GM12891 (cell line): ENCODE data around the gene TEX51.

ENCODE experiments used
- DNase-seq: peaks from one replicate; pipeline ENCODE4 v3.0.0; 2011; ENCODE audit warnings: low spot score; ENCODE audit not compliant: insufficient read length
- FAIRE-seq: peaks from 2 replicates; lab custom pipeline; 2011; peaks lifted over from hg19 to GRCh38; lab: Jason Lieb, UNC
- PAX5 ChIP-seq: IDR thresholded peaks from 2 replicates; pipeline ENCODE4 v1.6.1; 2011; ENCODE audit warnings: low read length, moderate library complexity, mild to moderate bottlenecking; ENCODE audit not compliant: insufficient read depth, severe bottlenecking
- POLR2A ChIP-seq: IDR thresholded peaks from 2 replicates; pipeline ENCODE4 v1.6.1; 2011; ENCODE audit warnings: low read depth, low read length, control low read depth
- POLR2AphosphoS5 ChIP-seq: IDR thresholded peaks from 2 replicates; pipeline ENCODE4 v1.6.1; 2011; ENCODE audit warnings: low read depth, low read length, control low read depth
- POU2F2 ChIP-seq: IDR thresholded peaks from 2 replicates; pipeline ENCODE4 v1.6.1; 2011; ENCODE audit warnings: low read depth, mild to moderate bottlenecking, control low read depth, low read length, moderate library complexity
- SPI1 ChIP-seq: IDR thresholded peaks from 2 replicates; pipeline ENCODE4 v1.6.1; 2011; ENCODE audit warnings: low read depth, low read length, control low read depth
- TAF1 ChIP-seq: IDR thresholded peaks from 2 replicates; pipeline ENCODE4 v1.6.1; 2011; ENCODE audit warnings: low read depth, low read length, control low read depth

The TEX51 gene

GRCh38 chr2:126883666-126884040 lies 15.0 kb upstream of the TEX51 start:
- FAIRE-seq (no peak), DNase-seq (no peak)
- TF ChIP-seq POU2F2 (no peak), PAX5 (no peak), TAF1 (no peak), SPI1 (no peak), POLR2AphosphoS5 (no peak), POLR2A (no peak)

DNA sequence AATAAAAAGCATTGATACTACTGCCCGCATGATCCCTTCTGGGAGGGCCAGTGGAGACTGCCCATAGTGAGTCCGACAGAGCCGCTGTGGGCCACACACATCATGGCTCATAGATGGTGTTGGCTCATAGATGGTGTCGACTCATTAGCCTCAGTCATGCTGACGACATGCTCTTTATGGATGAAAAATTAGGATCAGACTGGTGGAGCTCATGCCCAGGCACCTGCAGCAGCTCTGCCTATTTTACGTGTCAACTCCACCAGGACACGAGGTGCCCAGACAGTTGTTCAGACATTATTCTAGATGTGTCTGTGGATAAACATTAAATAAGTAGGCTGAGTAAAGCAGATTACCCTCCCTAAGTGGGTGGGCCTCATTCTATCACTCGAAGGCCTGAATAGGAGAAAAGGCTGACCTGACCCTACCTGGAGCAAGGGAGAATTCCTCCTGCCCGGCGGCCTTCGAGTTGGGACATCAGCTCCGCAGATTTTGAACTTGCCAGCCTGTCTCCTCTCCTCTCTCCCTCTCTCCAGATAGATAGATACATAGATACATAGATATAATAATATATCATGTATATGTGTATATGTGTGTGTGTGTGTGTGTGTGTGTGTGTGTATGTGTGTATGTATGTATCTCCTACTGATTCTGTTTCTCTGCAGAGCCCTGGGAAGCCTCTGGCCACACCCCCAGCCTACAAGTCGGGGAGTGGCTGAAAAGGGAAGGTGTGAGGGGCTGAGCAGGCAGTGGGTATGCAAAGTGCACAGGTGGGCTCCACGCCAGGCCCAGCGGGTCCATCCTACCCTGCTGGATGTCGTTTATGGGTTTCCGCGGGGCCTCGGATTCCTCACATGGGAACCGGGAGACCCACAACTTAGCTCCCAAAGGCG lies 13.6 kb upstream of the TEX51 start:
- TF ChIP-seq SPI1: no peak
- TF ChIP-seq TAF1: no peak
- TF ChIP-seq POLR2AphosphoS5: no peak
- TF ChIP-seq POU2F2: no peak
- no peak for TF ChIP-seq POLR2A
- no peak for TF ChIP-seq PAX5
- FAIRE-seq (no peak), DNase-seq (no peak)

- TF ChIP-seq SPI1: no peak
- no peak for TF ChIP-seq POU2F2
- TF ChIP-seq POLR2A: no peak
- TF ChIP-seq POLR2AphosphoS5: no peak
- TF ChIP-seq PAX5: no peak
- no peak for TF ChIP-seq TAF1
- DNase-seq: no peak
- FAIRE-seq: no peak
These were observed 12.9 kb upstream of the TEX51 start for GRCh38 chr2:126885751-126886210.

- FAIRE-seq (no peak), DNase-seq (peak; percentile 87)
- TF ChIP-seq SPI1: no peak
- no peak for TF ChIP-seq TAF1
- TF ChIP-seq POLR2A: no peak
- TF ChIP-seq POLR2AphosphoS5: no peak
- no peak for TF ChIP-seq PAX5
- TF ChIP-seq POU2F2: no peak
These were observed 12.3 kb upstream of the TEX51 start for GRCh38 chr2:126886211-126886915.

- no peak for DNase-seq
- FAIRE-seq: no peak
- TF ChIP-seq PAX5 (no peak), SPI1 (no peak), TAF1 (no peak), POLR2A (no peak), POLR2AphosphoS5 (no peak), POU2F2 (no peak)
These were observed 11.8 kb upstream of the TEX51 start for GRCh38 chr2:126886916-126887280.

DNA sequence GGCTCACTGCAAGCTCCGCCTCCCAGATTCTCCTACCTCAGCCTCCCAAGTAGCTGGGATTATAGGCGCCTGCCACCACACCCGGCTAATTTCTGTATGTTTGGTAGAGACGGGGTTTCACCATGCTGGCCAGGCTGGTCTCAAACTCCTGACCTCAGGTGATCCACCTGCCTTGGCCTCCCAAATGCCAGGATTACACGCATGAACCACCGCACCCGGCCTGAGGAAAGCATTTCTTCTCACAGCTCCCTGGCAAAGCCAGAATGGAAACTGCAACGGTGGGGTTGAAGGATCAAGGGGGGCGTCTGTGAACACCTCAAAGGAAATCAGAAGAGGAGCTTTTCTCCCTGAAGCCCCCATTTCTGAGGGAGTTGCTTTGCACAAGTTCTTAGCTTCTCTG lies 11.2 kb upstream of the TEX51 start:
- FAIRE-seq: no peak
- no peak for DNase-seq
- TF ChIP-seq PAX5 (no peak), POLR2AphosphoS5 (no peak), POLR2A (no peak), POU2F2 (no peak)

DNA sequence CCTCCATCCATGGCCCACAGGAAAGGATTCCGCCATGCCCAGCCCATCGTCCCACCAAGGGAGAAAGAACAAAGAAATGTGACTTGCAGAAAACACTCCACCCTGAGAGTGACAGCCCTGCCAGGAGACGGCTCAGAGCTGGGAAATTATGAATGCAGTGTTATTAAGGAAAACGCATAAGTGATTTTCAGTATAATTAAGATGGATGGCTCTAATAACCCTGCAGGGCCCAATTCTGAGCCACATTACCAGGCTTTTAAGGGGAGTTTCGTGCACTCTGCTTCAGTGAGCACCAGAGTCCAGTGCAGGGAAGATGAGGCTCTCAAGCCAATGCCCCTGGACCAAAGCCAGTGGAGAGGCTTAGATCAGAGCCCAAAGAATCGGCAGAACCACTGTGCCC lies 10.6 kb upstream of the TEX51 start:
- DNase-seq (no peak), FAIRE-seq (no peak)
- TF ChIP-seq SPI1: no peak

DNA sequence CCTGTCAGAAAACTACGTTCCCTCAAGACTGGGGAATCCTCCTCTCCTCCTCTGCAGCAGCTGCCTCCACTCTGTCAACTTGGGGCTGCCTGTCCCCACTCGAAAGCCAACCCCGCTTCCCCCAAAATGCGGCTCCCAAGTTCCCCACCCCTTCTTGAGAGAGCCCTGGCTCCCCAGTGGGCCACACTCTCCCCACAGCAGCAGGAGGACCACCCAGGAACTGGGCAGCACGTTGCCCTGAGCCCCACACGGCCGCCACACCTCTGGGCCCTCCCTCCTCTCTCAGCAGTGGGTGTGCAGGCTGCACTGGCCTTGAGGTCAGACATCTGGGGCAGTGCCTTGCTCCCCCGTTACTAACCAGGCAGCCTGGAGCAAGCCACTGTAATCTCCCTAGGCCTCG lies 9.6 kb upstream of the TEX51 start:
- TF ChIP-seq TAF1 (no peak), SPI1 (no peak), POLR2AphosphoS5 (no peak), PAX5 (no peak), POU2F2 (no peak), POLR2A (no peak)
- FAIRE-seq (no peak), DNase-seq (no peak)

GRCh38 chr2:126889496-126890135 lies 9.1 kb upstream of the TEX51 start:
- TF ChIP-seq POLR2AphosphoS5 (no peak), POU2F2 (no peak), POLR2A (no peak), SPI1 (no peak), PAX5 (no peak), TAF1 (no peak)
- no peak for FAIRE-seq
- no peak for DNase-seq

GRCh38 chr2:126890136-126890510 lies 8.6 kb upstream of the TEX51 start:
- FAIRE-seq (no peak), DNase-seq (no peak)
- no peak for TF ChIP-seq PAX5
- TF ChIP-seq POLR2A: no peak
- TF ChIP-seq SPI1: no peak
- TF ChIP-seq POLR2AphosphoS5: no peak
- TF ChIP-seq TAF1: no peak
- no peak for TF ChIP-seq POU2F2
